OCI-M2 (cell line): ENCODE data around the gene CD81.
"Not testable (repeated sequence)": the region's sequence is repeated elsewhere in the genome, so short reads cannot be mapped to it uniquely, and the experiment has no call there.

Experiments used
- DNase-seq: peaks from one replicate; lab custom pipeline; 2025; ENCODE audit not compliant: unreplicated experiment; lab: John Stamatoyannopoulos, UW

CD81 gene

GRCh38 chr11:2355000-2355644 is 22.0 kb upstream of the CD81 start:
- no peak for DNase-seq

DNA sequence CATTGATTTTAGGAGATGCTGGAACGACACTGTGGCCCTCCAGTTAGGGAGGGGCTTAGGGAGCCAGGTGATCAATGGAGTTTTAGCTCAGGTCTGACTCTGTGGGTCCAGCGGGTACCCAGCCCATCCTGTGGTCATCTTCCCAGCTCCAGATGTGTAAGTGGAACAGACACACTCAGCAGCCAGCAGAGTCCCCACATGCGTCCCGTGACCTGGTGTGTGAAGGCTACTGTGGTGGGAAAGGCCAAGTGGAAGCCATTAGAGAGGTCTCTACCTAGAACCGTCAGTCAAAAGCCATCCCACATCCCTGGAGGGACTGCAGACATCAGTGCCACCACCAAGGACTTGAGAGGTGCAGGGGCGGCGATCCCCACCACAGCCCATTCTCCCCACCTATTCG is 19.9 kb upstream of the CD81 start:
- DNase-seq = no peak

GRCh38 chr11:2357651-2358050 is 19.5 kb upstream of the CD81 start:
- DNase-seq = not testable (repeated sequence)

- no peak for DNase-seq
These were observed 18.2 kb upstream of the CD81 start for GRCh38 chr11:2358754-2359442.

- DNase-seq = no peak
These were observed 17.6 kb upstream of the CD81 start for GRCh38 chr11:2359557-2359956.

GRCh38 chr11:2360081-2360642 is 16.9 kb upstream of the CD81 start:
- DNase-seq = no peak

- no peak for DNase-seq
These were observed 15.5 kb upstream of the CD81 start for GRCh38 chr11:2361565-2361964.

- DNase-seq = no peak
These were observed 14.7 kb upstream of the CD81 start for GRCh38 chr11:2362414-2362813.

- no peak for DNase-seq
These were observed 14.0 kb upstream of the CD81 start for GRCh38 chr11:2363130-2363529.

DNA sequence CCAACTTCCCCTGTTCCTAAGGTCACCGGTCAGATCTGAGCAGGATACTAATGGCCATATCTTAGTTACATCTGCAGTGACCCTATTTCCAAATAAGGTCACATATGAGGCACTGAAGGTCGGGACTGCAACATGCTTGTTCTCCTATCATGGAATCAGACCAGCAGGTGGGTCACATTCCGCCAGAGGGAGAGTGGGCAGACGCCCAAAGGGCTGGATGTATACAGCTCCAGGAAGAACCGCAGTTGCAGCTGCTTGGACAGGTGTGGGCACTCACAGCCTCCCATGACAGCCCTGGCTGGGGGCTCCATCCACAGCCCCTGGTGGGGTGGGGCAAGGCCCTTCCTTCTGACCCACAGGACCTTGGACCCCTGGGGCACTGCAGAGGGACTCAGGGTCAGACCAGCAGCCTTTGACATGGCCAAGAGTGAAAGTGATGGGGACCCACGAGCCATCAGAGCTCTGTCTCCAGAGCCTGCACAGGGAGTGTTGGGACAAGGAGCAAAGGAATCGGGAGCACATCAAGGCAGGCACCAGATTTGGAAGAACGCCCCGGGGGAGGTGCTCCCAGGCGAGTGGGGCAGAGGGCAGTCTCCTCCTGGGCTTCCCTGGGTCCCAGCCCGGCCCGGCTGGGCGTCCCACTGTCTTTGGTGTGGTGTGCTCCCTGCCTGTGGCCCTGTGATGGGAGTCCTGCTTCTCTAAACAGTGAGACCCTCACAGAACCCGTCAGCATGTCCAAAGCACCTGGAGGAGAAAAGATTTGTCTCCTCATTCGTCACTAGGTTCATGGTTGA is 13.3 kb upstream of the CD81 start:
- no peak for DNase-seq

DNA sequence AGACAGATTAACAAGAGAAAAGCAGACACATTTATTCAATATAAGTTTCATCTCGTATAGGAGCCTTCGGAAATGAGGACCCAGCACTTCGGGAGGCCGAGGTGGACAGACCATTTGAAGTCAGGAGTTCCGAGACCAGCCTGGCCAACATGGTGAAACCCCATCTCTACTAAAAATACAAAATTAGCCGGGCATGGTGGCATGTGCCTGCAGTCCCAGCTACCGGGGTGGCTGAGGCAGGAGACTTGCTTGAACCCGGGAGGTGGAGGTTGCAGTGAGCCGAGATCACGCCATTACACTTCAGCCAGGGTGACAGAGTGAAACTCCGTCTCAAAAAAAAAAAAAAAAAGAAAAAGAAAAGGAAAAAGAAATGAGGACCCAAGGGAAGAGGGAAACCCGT is 12.7 kb upstream of the CD81 start:
- DNase-seq = not testable (repeated sequence)

GRCh38 chr11:2365571-2366210 is 11.4 kb upstream of the CD81 start:
- DNase-seq = no peak

DNA sequence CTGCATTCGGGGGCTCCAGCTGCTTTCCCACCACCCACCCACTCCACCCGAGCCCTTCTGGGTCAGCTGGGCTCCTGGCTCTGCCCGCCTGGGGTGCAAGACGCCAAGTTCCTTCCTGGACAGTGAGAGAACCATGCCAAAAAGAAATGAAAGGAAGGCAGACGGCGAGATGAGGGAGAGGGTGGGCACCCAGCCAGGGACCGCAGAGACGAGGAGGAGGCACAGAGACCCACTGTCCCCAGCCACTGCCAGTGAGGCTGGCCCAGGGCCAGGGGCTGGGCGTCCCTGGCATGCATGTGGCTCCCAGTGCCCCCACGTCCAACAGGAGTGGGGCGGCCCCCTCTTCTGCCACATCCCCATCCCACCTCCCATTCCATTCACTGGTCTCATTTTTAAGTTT is 10.8 kb upstream of the CD81 start:
- DNase-seq = no peak

GRCh38 chr11:2366733-2367132 is 10.4 kb upstream of the CD81 start:
- DNase-seq = no peak

- no peak for DNase-seq
These were observed 9.6 kb upstream of the CD81 start for GRCh38 chr11:2367266-2368160.

GRCh38 chr11:2368178-2368850 is 8.8 kb upstream of the CD81 start:
- DNase-seq = no peak

GRCh38 chr11:2368851-2369180 is 8.3 kb upstream of the CD81 start:
- no peak for DNase-seq

GRCh38 chr11:2369320-2369719 is 7.8 kb upstream of the CD81 start:
- no peak for DNase-seq

- DNase-seq = no peak
These were observed 7.2 kb upstream of the CD81 start for GRCh38 chr11:2369896-2370295.
